NCI-H69 (cell line): Measurements from ENCODE around the gene NAIF1.
"Not testable (repeated sequence)": the region's sequence is repeated elsewhere in the genome, so short reads cannot be mapped to it uniquely, and the experiment has no call there.

Experiments used
- DNase-seq: peaks from one replicate; lab custom pipeline; 2025; lab: John Stamatoyannopoulos, UW

NAIF1 gene

DNA sequence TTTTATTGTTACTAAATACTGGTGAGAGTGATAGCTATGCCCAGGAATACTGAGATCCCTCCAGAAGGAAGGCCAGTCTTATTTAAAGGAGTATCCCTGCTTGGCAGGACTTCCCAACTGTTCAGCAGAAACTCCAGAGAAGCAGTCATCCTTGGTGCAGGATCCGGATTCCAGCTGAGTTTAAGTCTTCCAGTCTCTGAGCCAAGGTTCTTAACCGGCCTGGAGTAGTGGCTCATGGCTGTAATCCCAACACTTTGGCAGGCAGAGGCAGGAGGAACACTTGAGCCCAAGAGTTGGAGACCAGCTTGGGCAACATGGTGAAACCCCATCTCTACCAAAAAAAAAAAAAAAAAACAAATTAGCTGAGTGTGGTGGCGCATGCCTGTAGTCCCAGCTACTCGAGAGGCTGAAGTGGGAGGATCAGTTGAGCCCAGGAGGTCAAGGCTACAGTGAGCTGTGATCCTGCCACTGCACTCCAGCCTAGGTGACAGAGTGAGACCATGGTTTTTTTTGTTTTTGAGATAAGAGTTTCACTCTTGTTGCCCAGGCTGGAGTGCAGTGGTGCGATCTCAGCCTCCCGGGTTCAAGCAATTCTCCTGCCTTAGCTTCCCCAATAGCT lies 7.6 kb downstream of the NAIF1 start:
- DNase-seq = no peak

DNA sequence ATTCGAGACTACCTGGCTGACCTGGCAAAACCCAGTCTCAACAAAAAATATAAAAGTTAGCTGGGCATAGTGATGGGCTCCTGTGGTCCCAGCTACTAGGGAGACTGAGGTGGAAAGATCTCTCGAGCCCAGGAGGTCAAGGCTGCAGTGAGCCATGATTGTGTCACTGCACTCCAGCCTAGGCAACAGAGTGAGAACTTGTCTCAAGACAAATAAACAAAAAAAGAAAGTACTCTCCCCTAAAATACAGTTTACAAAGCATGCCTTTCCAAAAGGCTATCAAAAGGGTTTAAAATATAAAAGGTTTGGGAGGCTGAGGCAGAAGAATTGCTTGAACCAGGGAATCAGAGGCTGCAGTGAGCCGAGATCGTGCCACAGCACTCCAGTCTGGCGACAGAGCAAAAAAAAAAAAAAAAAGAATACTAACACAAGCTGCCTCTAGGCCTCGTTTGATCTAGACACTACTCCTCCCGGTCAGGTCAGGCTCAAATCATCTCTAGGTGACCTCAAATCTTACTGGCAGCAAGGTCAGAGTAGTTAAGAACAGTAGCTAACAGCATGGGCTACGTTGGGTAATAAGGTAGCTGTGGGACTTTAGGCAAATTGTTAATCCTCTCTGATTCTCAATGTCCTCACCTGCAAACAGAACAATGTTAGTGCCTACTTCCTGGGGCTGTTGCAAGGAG lies 9.3 kb downstream of the NAIF1 start:
- DNase-seq = no peak

DNA sequence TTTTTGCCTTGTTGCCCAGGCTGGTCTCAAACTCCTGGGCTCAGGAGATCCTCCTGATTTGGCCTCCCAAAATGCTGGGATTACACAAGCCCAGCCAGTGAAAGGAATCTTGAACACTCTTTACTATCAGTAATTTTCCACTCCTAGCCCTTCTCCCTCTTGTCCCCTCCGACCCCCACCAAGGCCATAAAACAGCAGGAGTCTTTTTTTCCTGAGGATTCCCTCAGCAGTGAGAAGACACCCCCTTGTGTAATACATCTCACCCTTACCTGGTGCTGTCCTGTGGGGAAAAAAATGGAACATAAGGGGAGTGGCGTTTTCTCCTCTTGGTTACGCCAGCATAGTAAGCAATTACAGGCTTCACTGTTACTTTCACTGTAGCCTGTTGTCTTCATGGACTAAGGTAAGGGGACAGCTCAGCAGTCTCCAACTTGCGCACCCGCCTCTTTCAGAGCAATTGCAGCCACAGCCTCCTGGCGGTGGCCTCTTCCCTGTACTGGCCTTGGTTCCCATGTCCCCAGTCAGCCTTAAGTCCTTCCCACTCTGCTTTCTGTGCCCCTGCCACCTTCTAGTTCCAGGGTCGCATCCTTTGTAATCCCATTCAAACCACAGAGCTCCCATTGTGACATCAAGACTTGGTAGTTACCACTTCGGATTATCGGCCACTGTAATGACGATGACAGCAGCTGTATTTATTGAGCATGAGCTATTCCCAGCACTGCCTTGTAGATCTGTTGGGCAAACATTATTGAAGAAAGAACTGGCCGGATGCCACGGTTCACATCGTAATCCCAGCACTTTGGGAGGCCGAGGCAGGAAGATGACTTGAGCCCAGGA lies 10.0 kb downstream of the NAIF1 start:
- DNase-seq = peak; percentile 76

DNA sequence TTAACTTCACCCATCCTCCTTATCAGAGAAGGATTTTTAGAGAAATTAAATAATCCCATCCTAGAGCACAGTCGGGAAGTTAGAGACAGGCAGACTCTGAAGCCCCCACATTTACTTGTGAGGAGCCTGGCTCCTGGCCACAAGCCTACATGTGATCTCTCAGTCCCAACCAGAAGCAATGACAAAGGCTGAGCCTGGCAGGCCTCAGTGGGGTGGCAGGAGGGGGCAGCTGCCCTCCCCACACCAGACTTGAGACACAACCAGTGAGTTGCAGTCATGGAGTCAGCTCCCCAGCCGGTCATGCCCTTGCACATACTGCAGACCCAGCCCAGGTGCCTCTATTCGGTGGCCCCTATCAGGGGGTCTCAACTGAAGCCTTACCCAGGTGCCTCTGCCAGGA lies 11.0 kb downstream of the NAIF1 start:
- peak; percentile 59 for DNase-seq

DNA sequence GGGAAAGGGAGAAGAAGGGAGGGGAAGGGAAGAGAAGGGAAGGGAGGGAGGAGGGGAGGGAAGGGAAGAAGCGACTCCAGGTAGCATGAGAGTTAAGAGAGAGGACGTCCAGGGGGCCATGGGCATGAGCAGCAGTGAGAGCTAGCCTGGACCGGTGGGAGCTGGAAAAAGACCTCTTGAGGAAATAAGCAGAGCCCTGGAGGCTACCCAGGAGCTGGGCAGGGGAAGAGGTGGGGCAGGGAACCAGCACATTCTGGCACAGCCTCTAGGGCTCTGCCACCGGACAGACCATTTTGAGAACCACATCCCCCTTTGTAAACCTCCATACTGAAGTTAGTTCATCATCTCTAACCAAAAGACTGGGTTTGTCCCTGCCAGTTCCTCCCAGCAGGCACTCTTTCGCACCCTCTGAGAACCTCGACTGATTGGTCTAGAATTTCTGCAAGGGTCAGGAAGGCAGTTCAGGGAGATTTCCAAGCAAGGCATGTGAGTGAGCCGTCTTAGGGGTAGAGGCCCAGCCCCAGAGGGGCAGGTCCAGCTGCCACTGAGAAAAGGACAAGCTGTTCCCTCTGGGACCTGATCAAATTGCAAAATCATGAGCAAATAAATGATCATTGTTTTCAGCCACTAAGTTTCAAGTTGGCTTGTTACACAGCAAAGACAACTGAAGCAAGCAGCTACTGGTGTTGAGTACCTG lies 11.6 kb downstream of the NAIF1 start:
- DNase-seq = peak; percentile 59

DNA sequence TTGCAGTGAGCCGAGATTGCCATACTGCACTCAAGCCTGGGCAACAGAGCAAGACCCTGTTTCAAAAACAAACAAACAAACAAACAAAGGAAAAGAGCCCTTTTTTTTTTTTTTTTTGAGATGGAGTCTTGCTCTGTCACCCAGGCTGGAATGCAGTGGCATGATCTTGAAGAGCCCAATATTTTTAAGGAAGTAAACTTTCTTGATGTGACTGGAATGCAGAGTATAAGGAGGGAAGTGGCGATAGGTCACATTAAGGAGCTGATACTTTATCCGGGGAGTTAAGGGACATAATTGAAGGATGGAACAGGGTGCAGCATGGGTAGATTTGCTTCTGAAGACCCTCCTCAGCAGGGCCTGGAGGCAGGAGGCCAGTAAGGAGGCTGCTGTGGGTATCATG lies 13.0 kb downstream of the NAIF1 start:
- no peak for DNase-seq

DNA sequence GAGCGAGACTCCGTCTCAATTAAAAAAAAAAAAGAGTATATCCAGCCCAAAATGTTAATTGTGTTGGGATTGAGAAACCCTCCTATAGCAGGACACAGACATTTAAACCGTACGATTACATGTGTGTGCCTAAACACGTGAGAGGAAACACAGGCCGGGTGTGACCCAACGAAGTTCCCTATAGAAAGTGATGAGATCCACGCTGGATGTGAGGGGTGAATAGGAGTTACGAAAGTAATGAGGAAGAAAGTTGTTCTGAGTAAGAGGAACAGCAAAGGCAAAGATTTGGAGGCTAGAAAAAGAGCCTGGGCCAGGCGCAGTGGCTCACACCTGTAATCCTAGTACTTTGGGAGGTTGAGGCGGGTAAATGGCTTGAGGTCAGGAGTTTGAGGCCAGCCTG lies 13.6 kb downstream of the NAIF1 start:
- DNase-seq = no peak

DNA sequence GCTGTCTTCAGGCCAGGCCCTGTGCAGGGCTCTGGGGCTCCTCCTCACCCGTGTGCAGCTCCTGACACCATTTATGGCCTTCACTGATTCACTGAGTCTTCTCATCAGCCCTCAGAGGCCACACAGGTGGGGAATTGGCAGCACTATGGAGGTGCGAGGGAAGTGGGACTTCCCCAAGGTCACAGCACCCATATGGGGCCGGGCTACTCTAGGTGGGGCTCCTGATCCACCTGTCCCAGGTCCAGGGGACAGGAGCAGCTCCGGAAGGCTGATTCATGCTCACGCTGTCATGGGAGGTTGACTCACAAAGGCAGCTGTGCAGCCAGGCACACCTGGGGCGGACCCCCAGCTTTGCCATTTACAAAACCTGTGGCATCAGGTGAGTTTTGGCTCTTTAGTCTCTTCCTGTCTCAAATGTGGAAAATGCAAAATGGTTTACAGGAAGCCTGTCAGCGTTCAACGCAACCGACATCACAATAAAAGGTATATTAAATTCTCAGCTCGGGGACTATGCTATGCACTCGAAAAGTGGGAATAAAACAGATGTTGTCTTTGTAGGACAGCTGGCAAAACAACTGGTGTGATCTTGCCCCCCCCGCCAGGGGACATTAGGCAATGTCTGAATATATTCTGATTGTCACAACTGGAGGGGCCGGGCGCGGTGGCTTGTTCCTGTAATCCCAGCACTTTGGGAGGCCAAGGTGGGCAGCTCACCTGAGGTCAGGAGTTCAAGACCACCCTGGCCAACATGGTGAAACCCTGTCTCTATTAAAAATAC lies 15.0 kb downstream of the NAIF1 start:
- DNase-seq = peak; percentile 34

DNA sequence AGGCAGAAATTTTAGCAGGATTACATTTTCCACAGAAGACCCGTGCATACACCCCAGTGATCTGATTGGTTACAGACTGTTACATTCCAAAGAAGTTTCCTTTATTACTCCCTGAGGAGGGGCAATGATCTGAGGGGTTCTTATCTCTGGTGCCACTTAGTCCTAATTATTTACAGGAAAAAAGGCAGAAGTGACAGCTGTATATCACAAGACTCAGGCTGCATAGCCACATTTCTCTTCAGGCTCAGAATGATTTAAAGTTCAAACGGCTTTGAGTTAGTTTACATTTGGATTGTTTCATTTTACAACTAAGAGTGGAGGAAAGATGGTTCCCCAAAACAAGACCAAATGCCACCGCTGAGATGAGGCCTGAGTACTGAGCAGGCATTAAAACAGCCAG lies 17.3 kb downstream of the NAIF1 start:
- no peak for DNase-seq

DNA sequence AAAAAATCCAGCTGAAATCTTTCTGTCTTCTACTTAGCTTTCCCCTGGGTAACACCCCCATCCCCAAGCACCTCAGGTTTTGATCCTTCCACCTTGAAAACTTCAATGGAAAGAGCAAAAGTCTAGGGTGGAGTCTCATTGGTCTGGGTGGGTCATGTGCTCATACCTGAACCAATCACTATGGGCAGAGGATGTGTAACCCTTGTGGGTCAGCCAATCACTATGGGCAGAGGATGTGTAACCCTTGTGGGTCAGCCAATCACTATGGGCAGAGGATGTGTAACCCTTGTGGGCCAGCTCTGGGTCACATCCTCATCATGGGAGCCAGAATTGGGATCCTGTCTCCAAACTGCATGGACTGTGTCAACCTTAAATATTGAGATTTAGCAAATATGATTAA lies 18.5 kb downstream of the NAIF1 start:
- no peak for DNase-seq

DNA sequence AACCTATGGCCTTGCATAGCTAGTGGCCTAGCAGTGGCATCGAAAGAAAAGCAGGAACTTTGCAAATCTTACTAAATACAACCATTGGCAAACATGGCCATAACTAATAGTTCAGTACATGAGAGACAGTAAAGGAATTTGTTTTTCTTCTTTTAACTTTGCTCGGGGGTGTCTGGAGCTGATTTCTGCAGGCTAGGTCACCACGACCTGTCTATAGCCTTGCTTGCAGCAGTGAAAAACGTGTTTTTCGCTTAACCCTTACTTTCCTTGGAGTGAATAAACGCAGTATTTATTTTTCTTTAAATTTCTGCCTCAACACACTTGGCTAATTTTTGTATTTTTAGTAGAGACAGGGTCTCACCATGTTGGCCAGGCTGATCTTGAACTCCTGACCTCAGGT lies 19.9 kb downstream of the NAIF1 start:
- no peak for DNase-seq

DNA sequence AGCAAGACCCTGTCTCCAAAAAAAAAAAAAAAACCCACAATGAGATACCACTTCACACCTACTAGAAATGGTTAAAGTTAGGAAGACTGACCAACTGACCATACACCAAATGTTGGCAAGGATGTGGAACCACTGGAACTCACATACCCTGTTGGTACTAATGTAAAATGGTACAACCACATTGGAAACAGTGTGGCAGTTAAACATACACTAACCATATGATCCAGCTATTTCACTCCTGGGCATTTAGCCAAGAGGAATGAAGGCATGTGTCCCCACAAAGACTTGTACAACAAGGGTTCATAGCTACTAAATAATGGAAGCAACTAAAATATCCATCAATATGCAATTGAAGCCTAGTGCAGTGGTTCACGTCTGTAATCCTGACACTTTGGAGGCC lies 21.3 kb downstream of the NAIF1 start:
- peak; percentile 35 for DNase-seq

DNA sequence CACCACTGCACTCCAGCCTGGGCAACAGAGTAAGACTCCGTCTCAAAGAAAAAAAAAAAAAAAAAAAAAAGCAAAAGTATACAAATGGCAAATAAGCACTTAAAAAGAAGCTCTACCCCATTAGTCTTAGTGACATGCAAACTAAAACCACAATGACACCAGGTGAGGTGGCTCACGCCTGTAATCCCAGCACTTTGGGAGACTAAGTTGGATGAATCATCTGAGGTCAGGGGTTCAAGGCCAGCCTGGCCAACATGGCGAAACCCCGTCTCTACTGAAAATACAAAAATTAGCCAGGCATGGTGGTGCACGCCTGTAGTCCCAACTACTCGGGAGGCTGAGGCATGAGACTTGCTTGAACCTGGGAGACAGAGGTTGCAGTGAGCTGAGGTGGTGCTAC lies 21.7 kb downstream of the NAIF1 start:
- not testable (repeated sequence) for DNase-seq

DNA sequence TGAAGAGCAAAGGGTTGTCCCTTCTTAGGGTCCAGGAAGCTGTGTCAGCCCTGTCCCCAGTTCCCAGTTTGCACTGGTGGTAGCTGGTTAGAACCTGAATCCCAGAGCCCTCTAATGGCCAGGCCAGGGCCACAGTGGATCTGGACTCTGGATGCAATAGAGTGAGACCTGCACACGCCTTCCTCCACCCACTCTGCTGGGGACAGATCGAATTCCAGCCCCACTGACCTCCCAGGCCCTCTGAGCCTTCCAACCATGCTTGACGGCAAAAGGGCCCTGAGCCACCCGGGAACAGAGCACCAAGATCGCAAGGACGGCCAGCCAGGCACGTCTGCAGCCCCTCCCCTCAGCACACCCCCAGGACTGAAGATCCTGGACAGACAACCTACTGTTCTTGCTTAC lies 23.7 kb downstream of the NAIF1 start:
- no peak for DNase-seq

DNA sequence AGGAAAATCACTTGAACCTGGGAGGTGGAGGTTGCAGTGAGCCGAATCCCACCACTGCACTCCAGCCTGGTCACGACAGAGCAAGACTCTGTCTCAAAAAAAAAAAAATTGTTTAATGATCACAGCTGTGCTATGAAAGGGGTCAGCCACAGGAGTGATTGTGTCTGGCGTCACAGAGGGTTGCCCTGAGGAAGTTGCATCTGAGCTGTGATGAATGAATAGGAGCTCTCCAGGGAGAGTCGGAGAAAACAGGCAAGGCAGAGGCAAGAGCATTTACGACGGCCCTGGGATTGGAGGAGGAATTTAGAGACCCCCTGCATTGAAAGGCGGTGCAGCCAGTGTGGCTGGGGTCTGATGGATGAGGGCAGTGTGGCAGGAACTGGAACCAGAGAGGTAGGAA lies 25.1 kb downstream of the NAIF1 start:
- peak; percentile 36 for DNase-seq

DNA sequence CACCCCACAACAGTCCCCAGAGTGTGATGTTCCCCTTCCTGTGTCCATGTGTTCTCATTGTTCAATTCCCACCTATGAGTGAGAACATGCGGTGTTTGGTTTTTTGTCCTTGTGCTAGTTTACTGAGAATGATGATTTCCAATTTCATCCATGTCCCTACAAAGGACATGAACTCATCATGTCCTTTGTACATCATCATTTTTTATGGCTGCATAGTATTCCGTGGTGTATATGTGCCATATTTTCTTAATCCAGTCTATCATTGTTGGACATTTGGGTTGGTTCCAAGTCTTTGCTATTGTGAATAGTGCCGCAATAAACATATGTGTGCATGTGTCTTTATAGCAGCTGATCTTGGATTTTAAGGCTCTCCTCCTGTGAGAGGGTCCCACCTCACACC lies 26.3 kb downstream of the NAIF1 start:
- DNase-seq = not testable (repeated sequence)

DNA sequence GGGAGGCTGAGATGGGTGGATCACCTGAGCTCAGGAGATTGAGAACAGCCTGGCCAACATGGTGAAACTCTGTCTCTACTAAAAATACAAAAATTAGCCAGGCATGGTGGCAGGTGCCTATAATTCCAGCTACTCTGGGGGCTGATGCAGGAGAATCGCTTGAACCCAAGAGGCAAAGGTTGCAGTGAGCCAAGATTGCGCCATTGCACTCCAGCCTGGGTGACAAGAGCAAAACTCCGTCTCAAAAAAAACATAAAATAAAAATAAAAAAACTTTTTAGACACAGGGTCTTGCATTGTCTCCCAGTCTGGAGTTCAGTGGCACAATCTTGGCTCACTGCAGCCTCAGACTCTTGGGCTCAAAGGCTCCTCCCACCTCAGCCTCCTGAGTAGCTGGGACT lies 30.6 kb downstream of the NAIF1 start:
- DNase-seq = not testable (repeated sequence)

DNA sequence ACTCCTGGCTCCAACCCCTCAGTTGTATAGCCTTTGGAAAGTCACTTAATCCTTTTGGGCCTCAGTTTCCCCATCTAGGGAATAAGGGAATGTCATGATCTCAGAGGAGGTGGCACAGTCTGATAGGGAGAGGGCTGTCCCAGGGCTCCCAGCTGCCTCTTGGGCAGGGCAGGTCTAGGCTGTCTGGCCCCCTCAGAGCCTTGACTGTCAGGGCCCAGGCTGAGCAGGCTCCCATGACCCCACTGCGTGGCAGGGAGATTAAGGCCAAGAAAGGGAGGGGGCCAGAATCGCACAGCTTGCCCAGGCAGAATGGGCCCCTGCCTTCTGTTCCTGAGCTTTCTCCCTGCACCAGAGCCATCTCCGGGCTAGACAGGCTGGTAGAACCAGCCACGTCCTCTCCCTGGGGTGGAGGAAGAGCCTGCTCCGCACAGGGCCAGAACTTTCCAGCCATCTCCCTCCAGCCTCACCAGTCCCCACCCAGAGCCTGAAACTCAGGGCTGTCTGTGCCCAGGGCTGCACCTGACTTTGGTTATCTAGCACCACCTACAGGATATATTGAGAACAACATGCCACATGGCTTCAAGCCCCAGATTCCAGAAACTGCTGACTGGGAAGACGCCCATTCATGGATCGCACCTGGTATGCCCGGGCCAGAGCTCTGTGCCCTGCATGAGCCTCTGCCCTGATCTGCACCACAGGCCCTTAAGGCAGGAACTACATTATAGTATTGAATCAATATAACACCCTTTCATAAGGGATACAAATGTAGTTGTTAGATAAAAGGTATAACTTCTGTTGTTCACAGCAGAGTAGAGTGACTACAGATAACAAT lies 32.1 kb downstream of the NAIF1 start:
- peak; percentile 90 for DNase-seq

DNA sequence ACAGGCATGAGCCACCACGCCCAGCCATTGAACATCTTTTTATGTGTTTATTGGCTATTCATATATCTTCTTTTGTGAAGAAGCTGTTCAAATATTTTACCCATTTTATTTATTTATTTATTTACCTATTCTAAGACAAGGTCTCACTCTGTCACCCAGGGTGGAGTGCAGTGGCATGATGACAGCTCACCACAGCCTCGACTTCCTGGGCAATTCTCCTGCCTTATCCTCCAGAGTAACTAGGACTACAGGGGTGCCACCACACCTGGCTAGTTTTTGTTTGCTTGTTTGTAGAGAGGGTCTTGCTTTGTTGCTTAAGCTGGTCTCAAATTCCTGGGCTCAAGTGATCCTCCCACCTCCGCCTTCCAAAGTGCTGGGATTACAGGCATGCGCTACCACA lies 33.5 kb downstream of the NAIF1 start:
- no peak for DNase-seq

DNA sequence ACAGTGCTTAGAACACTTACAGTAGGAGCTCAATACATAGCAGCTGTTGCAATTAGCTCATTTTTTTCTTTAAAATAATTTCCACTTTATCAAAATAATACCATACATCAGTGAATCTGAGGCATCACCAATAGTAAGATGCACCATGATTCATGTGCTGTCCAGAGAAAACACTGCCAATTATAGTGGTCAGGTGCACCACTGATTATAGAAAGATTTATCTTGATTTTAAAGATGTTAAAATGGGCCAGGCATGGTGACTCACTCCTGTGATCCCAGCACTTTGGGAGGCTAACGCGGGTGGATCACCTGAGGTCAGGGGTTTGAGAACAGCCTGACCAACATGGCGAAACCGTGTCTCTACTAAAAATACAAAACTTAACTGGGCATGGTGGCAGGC lies 39.4 kb downstream of the NAIF1 start:
- DNase-seq = no peak
